ENCODE measurements around the gene IL12B. TPM values are rescaled to one million over a fixed set of nuclear protein-coding genes. Genes with fewer than 3 reads are reported as not detected.
"Not testable (repeated sequence)": the region's sequence is repeated elsewhere in the genome, so short reads cannot be mapped to it uniquely, and the experiment has no call there.

IL12B gene
- total RNA-seq = not detected in 2 replicates

DNA sequence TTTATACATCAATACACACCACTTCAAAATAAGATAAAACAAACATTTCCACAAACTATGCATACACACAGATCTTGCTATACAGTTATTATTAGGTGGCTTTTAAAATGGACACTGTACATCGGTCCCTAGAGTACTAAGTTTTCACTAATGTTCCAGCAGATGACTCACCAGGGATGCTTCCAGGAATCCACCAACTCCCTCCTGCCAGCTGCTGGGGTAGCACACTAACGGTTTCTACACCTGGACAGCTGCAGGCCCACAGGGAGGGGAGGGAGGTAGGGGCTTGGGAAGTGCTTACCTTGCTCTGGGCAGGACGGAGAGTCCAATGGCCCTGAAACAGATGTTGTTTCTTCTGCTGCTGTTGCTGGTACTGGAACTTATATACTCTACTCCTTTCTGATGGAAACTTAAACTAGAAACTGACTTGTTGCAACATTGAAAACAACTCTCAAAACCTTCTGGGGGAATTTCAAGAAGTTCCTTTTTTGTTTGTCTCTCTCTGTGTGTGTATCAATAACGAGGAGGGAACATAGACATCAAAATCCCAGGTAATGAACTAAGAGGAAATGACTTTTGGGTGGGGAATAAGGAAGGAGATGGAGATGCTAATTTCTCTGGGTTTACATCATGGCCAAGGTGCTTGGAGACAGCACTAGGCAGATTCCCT lies at the start of gene IL12B:
Gene IL12B, minus strand, starts transcription at position 357 of the 670 bp plus-strand sequence. CDS start 3,705 bp downstream, outside the sequence.
- DNase-seq (ENCODE audit: low read depth) = no peak
- TF ChIP-seq, protein P1, sequence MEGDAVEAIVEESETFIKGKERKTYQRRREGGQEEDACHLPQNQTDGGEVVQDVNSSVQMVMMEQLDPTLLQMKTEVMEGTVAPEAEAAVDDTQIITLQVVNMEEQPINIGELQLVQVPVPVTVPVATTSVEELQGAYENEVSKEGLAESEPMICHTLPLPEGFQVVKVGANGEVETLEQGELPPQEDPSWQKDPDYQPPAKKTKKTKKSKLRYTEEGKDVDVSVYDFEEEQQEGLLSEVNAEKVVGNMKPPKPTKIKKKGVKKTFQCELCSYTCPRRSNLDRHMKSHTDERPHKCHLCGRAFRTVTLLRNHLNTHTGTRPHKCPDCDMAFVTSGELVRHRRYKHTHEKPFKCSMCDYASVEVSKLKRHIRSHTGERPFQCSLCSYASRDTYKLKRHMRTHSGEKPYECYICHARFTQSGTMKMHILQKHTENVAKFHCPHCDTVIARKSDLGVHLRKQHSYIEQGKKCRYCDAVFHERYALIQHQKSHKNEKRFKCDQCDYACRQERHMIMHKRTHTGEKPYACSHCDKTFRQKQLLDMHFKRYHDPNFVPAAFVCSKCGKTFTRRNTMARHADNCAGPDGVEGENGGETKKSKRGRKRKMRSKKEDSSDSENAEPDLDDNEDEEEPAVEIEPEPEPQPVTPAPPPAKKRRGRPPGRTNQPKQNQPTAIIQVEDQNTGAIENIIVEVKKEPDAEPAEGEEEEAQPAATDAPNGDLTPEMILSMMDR (conservative IDR thresholded peaks at IDR 0.05; ENCODE audit: low read depth, low read length) = no peak
- H3K4me3 ChIP-seq (ENCODE audit: low read depth, low read length) = peak within 1 kb of the TSS; percentile 57

- TF ChIP-seq, protein P1 (conservative IDR thresholded peaks at IDR 0.05; ENCODE audit: low read depth, low read length) = no peak
- DNase-seq (ENCODE audit: low read depth) = no peak
- no peak overlapping the region for H3K4me3 ChIP-seq (ENCODE audit: low read depth, low read length)
Observed at GRCh38 chr5:159377653-159378052, 47.4 kb upstream of the IL12B start.

GRCh38 chr5:159367866-159368265 lies 37.6 kb upstream of the IL12B start:
- not testable (repeated sequence) for H3K4me3 ChIP-seq (ENCODE audit: low read depth, low read length); DNase-seq (ENCODE audit: low read depth)

DNA sequence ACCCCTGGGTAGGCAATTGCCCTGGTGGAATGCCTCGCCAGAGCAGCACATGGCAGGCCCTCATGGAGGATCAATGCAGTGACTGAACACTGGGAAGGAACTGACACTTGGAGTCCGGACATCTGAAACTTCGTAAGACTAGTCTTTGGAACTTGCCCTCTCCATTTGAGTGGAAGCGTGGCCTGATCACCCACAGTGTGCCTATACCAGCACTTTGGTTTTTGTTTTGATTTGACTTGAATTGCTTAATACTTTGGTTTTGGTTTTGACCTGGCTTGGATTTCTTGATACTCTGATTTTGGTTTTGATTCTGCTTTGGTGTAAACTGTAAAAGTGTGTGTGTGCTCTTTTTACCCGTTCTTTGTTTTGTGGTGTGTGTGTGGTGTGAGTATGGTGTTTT lies 36.5 kb upstream of the IL12B start:
- not testable (repeated sequence) for H3K4me3 ChIP-seq (ENCODE audit: low read depth, low read length); DNase-seq (ENCODE audit: low read depth)

- TF ChIP-seq, protein P1 (conservative IDR thresholded peaks at IDR 0.05; ENCODE audit: low read depth, low read length) = no peak
- no peak overlapping the region for H3K4me3 ChIP-seq (ENCODE audit: low read depth, low read length)
- DNase-seq (ENCODE audit: low read depth) = no peak
Observed at GRCh38 chr5:159362220-159362619, 31.9 kb upstream of the IL12B start.

DNA sequence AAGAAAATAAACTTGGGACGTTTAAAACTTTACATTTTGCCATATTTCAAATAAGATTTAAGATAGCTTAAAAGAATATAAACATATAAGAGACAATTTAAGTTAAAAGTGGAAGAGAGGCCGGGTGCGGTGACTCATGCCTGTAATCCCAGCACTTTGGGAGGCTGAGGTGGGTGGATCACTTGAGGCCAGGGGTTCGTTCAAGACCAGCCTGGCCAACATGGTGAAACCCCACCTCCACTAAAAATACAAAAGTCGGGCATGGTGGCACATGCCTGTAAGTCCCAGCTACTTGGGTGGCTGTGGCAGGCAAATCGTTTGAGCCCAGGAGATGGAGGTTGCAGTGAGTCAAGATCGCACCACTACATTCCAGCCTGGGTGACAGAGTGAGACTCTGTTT lies 29.6 kb upstream of the IL12B start:
- DNase-seq (ENCODE audit: low read depth); H3K4me3 ChIP-seq (ENCODE audit: low read depth, low read length): not testable (repeated sequence)

GRCh38 chr5:159359408-159359807 lies 29.1 kb upstream of the IL12B start:
- TF ChIP-seq, protein P1 (conservative IDR thresholded peaks at IDR 0.05; ENCODE audit: low read depth, low read length) = no peak
- DNase-seq (ENCODE audit: low read depth) = no peak

DNA sequence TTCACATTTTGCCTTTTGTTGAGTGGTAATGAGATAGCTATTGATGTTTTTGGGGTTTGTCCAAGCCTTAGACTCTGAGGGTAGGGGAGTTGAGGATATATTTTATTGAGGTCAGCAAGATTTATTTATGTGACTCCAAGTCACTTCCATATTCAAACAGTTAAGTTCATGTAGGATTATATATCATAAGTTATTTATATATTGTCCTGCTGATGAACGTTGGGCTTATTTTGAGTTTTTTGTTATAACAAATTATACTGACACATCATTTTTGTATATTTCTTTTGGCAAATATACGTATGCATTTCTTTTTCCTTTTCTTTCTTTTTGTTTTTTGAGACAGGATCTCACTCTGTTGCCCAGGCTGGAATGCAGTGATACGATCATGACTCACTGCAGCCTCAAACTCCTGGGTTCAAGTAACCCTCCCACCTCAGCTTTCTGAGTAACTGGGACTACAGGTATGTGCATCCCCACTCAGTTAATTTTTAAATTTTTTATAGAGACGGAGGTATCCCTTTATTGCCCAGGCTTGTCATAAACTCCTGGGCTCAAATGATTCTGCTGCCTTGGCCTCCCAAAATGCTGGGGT lies 23.5 kb upstream of the IL12B start:
- DNase-seq (ENCODE audit: low read depth) = no peak
- H3K4me3 ChIP-seq (ENCODE audit: low read depth, low read length) = no peak overlapping the region
- TF ChIP-seq, protein P1 (conservative IDR thresholded peaks at IDR 0.05; ENCODE audit: low read depth, low read length) = no peak

More at GRCh38 chr5:159359408-159359807, 29.1 kb upstream of the IL12B start:
- no peak overlapping the region for H3K4me3 ChIP-seq (ENCODE audit: low read depth, low read length)

DNA sequence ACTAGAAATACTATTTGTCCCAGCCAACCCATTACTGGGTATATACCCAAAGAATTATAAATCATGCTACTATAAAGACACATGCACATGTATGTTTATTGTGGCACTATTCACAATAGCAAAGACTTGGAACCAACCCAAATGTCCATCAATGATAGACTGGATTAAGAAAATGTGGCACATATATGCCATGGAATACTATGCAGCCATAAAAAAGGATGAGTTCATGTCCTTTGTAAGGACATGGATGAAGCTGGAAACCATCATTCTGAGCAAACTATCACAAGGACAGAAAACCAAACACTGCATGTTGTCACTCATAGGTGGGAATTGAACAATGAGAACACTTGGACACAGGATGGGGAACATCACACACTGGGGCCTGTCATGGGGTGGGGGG lies 20.4 kb upstream of the IL12B start:
- not testable (repeated sequence) for H3K4me3 ChIP-seq (ENCODE audit: low read depth, low read length); DNase-seq (ENCODE audit: low read depth)

DNA sequence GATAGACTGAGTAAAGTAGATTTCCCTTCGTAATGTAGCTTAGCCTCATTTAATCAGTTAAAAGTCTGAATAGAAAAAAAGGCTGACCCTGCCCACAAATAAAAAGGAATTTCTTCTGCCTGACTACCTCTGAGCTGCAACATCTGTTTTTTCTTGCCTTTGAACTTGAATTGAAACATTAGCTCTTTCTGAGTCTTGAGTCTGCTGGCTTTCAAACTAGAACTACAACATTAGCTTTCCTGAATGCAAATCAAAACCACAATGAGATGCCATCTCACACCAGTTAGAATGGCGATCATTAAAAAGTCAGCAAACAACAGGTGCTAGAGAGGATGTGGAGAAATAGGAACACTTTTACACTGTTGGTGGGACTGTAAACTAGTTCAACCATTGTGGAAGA lies 19.9 kb upstream of the IL12B start:
- DNase-seq (ENCODE audit: low read depth); H3K4me3 ChIP-seq (ENCODE audit: low read depth, low read length): not testable (repeated sequence)

Data from epithelial cell of proximal tubule (primary cell).